ENCODE data around the gene CASP14.

DNA sequence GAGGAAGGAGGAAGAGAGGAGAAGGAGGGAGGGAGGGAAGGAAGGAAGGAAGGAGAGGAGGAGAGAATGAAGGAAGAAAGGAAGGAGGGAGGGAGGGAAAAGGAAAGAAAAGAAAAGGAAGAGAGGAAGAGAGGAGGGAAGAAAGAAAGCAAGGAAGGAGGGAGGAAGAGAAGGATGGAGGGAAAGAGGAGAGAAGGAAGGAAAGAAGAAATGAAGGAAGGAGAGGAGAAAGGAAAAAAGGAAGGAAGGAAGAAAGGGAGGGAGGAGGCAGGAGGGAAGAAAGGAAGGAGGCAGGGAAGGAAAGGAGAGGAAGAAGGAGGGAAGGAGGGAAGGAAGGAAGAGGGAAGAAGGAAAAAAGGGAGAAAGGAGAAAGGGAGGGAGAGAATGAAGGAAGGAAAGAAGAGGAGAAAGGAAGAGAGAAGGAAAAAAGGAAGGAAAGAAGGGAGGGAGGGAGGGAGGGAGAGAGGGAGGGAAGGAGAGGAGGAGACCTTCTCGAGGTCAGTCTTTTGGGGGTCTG, 13.4 kb upstream of the CASP14 start:
- no peak for TF ChIP-seq CTCF (IDR thresholded peaks at IDR 0.05; ENCODE audit: poor library complexity, severe bottlenecking)
- no peak for TF ChIP-seq TAF1 (IDR thresholded peaks at IDR 0.05; ENCODE audit: low read depth)
- TF ChIP-seq, protein P1, sequence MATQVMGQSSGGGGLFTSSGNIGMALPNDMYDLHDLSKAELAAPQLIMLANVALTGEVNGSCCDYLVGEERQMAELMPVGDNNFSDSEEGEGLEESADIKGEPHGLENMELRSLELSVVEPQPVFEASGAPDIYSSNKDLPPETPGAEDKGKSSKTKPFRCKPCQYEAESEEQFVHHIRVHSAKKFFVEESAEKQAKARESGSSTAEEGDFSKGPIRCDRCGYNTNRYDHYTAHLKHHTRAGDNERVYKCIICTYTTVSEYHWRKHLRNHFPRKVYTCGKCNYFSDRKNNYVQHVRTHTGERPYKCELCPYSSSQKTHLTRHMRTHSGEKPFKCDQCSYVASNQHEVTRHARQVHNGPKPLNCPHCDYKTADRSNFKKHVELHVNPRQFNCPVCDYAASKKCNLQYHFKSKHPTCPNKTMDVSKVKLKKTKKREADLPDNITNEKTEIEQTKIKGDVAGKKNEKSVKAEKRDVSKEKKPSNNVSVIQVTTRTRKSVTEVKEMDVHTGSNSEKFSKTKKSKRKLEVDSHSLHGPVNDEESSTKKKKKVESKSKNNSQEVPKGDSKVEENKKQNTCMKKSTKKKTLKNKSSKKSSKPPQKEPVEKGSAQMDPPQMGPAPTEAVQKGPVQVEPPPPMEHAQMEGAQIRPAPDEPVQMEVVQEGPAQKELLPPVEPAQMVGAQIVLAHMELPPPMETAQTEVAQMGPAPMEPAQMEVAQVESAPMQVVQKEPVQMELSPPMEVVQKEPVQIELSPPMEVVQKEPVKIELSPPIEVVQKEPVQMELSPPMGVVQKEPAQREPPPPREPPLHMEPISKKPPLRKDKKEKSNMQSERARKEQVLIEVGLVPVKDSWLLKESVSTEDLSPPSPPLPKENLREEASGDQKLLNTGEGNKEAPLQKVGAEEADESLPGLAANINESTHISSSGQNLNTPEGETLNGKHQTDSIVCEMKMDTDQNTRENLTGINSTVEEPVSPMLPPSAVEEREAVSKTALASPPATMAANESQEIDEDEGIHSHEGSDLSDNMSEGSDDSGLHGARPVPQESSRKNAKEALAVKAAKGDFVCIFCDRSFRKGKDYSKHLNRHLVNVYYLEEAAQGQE (IDR thresholded peaks at IDR 0.05; ENCODE audit: borderline replicate concordance): no peak
- no peak for TF ChIP-seq RAD21 (conservative IDR thresholded peaks at IDR 0.05)
- no peak for TF ChIP-seq POLR2AphosphoS5 (IDR thresholded peaks at IDR 0.05)
- no peak for TF ChIP-seq EZH2 (IDR thresholded peaks at IDR 0.05; ENCODE audit: borderline replicate concordance, insufficient read depth, low read length, poor library complexity, severe bottlenecking)
- no peak for TF ChIP-seq EP300 (conservative IDR thresholded peaks at IDR 0.05; ENCODE audit: poor library complexity, severe bottlenecking)
